Measurements from ENCODE around the gene TNF.
A peak's percentile ranks its signal among the peaks of the same experiment; 100 is the strongest.

TNF gene

DNA sequence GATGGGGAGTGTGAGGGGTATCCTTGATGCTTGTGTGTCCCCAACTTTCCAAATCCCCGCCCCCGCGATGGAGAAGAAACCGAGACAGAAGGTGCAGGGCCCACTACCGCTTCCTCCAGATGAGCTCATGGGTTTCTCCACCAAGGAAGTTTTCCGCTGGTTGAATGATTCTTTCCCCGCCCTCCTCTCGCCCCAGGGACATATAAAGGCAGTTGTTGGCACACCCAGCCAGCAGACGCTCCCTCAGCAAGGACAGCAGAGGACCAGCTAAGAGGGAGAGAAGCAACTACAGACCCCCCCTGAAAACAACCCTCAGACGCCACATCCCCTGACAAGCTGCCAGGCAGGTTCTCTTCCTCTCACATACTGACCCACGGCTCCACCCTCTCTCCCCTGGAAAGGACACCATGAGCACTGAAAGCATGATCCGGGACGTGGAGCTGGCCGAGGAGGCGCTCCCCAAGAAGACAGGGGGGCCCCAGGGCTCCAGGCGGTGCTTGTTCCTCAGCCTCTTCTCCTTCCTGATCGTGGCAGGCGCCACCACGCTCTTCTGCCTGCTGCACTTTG lies at the start of gene TNF:
Gene TNF (plus strand): TSS at position 231 of the 567 bp plus-strand sequence. CDS start 177 bp downstream, at position 408.
- DNase-seq (ENCODE audit: extremely low spot score, insufficient read length, low read depth) (peak; percentile 66), FAIRE-seq (peak; percentile 99)

DNA sequence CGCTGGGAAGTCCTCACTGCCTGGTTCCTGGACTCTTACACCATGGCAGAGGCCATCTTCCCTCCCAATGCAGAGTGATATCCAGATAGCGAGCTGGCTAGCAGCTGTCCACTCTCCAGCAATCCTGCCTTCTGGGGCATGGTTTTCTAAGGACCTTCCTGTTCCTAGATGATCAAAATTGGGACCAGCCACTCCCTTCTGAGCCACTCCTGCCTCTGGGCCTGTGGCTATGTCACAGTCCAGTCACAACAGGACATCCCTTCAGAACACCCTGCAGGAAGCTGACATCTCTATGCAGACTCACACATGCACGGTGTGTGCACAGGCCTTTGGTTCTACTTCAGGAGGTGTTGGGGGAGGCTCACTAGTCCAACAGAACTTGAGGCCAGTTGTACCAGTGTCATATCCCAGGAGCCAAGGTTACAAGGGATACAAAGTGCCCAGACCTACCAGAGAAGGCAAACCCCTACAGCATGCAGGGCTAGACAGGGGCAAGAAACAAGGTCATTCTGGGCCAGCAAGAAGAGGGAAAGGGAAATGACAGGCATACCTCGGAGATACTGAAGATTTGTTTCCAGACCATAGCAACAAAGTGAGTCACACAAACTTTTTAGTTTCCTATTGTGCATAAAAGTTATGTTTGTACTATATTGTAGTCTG lies 49.3 kb upstream of the TNF start:
- no peak for DNase-seq (ENCODE audit: extremely low spot score, insufficient read length, low read depth)
- FAIRE-seq = no peak

DNA sequence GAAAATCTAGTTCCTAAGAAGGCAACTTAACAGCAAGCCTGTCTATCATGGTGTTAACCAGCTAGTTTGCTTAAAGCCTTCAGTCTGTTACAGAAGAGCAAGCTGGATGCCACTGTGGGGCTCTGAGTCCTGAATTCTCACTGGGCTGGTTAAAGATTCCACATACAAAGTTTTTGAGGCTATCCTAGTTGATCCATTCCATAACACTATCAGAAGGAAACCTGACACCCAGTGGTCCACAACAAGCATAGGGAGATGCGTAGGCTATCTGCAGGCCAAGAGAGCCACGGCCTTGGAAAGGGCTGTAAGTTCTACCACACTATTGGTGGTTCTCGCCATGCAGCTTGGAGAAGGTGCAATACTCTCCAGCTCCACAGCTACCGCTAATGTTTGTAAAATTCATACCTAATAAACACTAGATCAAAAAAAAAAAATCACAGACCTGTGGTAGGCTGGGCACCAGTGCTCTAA lies 47.0 kb upstream of the TNF start:
- no peak for DNase-seq (ENCODE audit: extremely low spot score, insufficient read length, low read depth)
- FAIRE-seq = no peak

DNA sequence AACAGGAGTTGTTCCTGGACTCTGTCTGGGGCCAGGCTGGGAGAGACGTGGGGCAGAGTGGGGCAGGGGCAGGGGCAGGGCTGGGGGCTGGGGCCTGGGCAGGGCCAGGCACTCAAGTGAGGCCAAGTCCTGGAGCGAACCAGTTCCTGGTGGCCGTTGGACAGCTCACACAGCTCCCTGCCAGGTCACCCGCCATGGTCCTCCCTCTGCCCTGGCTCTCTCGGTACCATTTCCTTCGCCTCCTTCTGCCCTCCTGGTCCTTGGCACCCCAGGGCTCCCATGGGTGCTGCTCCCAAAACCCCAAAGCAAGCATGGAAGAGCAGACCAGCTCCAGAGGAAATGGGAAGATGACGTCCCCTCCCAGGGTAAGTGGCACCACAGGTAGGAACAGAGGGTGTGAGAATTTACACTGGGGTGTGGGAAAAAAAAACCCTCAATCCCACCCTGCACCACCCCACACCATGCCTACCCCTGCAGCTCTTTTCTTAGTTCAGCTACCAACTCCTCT lies 46.5 kb upstream of the TNF start, which contains the start of gene MCCD1:
Gene MCCD1 (plus strand): TSS at position 142 of the 508 bp plus-strand sequence. CDS start 53 bp downstream, at position 195.
- DNase-seq (ENCODE audit: extremely low spot score, insufficient read length, low read depth) (no peak), FAIRE-seq (no peak)

DNA sequence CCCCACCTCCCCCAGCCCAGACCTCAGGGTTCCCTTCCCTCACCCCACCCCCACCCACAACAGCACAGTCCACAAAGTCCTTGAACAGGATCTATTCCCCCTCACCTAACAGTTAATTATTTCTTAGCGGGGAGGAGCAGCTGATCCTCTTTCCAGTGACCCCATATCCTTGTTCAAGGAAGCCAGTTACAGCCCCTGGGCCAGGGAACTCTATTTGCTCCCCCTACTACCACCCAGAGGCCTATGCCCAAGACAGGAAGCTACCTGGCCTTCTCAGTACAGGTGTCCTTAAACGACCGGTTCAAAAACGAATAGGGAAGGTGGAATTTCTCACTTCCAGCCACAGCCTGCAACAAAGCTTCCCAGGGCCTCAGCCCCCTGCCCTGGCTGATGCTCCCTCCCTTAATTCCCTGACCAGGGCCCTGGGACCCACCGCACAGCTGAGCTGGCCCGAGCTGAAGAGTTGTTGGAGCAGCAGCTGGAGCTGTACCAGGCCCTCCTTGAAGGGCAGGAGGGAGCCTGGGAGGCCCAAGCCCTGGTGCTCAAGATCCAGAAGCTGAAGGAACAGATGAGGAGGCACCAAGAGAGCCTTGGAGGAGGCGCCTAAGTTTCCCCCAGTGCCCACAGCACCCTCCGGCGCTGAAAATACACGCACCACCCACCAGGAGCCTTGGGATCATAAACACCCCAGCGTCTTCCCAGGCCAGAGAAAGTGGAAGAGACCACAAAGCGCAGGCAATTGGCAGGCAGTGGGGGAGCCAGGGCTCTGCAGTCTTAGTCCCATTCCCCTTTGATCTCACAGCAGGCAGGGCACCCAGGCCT lies 45.8 kb upstream of the TNF start:
- no peak for DNase-seq (ENCODE audit: extremely low spot score, insufficient read length, low read depth)
- no peak for FAIRE-seq

DNA sequence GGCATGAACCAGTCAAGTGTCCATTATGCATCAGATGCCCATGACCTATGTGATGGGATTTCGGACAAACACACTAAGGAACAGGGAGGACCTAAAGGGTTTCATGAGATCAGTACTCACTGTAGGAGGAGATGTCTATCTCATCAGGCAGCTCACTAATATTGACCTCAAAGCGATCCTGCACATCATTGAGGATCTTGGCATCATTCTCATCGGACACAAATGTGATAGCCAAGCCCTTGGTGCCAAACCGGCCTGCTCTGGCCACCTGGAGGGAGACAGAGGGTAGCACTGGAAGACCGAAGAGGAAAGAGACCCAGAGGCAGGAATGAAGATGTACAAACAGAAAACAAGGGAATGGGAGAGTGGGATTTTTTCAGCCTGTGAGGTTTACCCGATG lies 44.7 kb upstream of the TNF start:
- no peak for FAIRE-seq
- DNase-seq (ENCODE audit: extremely low spot score, insufficient read length, low read depth) = no peak

DNA sequence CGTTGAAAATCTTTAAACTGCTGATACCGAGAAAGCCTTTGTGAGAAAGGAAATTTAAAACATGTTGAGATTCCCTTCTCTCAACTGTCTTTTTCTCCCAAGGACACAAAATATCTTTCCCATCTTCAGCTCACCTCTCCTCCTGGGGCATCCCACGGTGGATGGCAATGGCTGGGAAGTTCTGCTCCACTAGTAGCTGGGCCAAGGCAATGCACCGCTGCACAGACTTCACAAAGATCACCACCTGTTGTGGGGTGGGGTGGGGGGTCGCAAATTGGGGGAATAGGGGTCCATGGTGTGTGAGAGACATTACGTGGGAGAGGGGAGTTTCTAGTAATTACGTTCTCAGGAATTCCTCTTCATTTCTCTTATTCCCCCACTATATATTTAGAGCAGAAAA lies 44.2 kb upstream of the TNF start:
- FAIRE-seq (no peak), DNase-seq (ENCODE audit: extremely low spot score, insufficient read length, low read depth) (no peak)

DNA sequence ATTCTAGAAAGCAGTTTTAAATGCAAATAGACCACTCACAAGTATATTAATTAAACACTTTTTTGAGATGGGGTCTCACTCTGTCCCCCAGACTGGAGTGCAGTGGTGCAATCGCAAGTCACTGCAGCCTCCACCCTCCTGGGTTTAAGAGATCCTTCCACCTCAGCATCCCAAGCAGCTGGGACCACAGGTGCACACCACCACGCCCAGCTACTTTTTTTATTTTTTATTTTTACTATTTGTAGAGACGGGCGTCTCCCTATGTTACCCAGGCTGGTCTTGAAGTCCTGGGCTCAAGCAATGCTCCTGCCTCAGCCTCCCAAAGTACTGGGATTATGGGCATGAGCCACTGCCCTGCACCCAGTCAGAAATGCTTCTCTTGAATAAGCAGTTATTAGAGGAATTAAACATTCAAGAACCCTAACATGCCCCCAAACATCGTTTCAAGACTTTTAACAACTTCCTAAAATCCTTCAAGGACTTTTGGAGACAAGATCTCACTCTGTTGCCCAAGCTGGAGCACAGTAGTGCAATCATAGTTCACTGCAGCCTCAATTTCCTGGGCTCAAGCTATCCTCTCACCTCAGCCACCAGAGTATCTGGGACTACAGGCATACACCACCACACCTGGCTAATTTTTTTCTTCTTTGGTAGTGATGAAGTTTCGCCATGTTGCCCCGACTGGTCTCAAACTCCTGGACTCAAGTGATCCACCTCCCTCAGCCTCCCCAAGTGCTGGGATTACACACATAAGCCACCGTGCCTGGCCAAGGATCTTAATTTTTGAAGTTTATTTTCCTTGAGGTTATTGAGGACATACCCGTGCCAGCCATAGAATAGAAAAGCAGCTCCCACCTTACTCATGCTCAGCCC lies 43.4 kb upstream of the TNF start:
- DNase-seq (ENCODE audit: extremely low spot score, insufficient read length, low read depth) (no peak), FAIRE-seq (no peak)

DNA sequence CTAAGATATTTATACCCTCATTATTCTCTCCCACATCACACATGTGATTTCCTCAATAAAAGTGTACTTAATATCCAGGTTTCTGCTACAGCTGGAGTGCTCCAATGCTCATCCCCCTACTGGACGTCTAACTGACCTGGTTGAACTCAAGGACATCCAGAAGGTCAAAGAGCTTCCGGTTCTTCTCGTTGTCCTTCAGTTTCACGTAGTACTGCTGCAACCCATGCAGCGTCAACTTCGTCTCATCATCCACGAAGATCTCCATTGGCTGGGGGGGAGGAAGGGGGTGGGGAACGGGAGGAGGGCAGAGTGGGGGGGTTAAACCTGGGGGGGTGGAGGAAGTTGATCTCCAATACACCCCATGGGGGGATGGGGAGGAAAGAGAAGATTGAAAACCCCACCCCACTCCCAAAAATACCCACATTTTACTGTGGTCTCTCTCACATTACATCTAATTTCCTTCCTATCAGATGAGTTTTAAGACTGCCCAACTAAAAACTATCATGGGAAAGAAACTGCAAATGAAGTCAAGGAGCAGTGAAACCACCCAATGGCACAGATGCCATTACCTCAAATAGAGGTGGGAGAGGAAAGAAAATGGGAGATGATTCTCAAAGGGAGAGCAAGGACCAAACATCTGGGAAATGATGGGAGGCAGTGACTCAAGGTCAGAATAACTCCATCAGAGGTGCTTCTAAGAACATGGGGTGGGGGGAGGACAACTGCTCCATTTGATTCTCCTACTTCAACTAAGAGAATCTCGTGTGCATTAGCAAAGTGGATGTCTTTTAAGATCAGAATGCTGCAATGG lies 42.5 kb upstream of the TNF start:
- FAIRE-seq (no peak), DNase-seq (ENCODE audit: extremely low spot score, insufficient read length, low read depth) (no peak)

DNA sequence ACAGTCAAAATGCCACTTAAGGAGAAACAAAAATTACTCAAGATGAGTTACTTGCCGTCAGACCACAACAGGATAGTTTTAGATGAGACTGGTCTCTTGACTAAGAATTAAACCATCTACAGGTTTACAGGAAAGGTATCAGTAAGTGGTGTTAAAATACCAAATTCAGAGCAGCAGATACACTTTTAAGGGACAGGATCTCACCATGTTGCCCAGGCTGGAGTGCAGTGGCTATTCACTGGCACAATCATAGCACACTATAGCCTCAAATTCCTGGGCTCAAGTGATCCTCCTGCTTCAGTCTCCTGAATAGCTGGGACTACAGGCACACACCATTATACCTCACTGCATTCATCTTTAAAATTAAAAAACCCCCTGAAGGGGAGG lies 41.9 kb upstream of the TNF start:
- no peak for DNase-seq (ENCODE audit: extremely low spot score, insufficient read length, low read depth)
- FAIRE-seq = no peak

DNA sequence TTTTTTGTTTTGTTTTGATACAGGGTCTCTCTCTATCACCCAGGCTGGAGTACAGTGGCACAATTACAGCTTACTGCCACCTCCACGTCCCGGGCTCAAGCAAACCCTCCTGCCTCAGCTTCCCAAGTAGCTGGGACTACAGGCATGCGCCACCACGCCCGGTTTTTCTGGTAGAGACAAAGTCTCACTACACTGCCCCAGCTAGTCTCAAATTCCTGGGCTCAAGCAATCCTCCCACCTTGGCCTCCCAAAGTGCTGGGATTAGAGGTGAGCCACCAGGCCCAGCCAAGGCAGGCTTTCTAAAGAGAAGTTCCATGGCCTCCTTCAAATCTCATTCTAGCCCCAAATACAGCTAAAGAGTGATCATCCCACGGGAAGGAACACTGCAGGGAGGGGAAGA lies 41.4 kb upstream of the TNF start:
- FAIRE-seq (no peak), DNase-seq (ENCODE audit: extremely low spot score, insufficient read length, low read depth) (no peak)

DNA sequence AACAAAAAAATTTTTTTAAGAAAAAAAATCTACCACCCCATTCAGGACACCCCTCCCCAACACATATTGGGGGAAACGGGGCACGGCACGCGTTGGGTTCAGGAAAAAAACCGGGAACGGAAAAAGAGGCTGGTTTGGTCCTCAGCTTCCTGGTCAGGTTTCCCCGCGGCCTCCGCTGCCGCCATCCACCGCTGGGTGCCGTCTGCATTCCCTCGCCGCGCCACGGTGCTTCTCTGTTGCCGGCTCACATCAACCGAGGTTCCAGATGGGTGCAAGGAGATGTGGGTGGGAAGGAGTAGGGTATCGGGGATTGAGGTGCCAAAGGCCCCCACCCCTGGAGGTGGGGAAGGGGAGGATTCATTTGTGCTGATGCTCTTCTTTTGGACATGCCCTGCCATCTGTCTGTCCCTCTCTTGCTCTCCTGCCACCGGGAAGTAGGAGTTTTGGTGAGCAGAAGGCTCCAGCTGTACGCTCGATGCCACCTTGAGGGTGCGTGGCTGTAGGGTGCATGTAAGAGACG lies 40.8 kb upstream of the TNF start:
- DNase-seq (ENCODE audit: extremely low spot score, insufficient read length, low read depth) (no peak), FAIRE-seq (no peak)

DNA sequence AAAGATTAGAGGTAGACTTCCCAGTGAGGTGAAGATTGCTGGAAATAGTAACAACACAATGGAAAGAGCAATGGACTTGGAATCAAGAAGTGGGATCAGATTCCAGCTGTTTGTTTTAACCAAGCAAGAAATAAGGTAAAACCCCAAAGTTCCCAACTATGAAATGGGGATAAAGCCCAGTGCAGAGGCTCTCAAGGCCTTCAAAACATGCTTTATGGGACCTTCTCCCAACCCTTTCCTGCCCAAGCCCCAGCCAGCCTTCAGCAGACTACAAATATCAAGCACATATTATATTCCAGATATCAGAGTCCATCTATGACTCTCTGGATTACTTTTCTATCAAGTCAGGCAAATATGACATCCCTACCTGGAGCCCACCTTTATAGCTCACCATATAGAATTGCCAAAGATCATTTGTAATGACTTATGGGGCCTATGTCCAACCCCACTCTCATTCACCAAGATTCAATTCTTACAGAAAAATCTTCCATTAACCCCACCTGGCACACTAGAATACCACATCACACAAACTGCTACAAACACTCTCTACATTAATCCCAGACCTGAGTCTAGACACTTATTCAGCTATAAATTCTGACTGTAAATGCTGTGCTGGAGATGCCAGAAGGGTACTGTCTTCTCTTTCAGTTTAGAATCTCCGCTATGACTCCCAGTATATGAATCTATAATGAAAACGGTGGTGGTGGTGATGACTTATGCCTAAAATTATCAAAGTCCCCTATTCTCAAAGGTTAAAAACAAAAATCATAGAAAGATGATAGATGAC lies 39.6 kb upstream of the TNF start:
- FAIRE-seq (no peak), DNase-seq (ENCODE audit: extremely low spot score, insufficient read length, low read depth) (no peak)

DNA sequence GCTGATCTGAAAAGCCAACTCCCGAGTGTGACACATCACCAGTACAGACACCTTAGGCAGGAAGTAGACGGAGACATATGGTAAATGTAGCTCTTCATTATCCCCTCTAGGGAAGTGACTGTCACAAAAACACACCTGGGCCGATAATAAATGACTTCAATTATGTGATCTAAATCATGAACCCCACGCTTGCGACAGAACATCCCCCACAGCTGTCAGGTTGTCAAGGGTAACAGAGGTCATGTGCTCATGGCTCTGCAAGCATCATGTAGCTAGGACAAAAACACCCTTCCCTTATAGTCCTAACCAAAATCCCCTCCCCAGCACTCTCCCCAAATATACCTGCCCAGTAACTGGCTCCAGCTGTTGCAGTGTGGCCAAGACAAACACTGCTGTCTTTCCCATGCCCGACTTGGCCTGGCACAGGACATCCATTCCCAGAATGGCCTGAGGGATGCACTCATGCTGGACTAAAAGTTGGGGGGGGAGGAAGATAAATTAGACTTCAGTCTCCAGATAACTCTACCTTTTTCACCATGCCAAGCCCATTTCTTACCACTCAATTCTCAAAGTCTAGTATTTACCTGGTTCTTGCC lies 36.5 kb upstream of the TNF start:
- FAIRE-seq (no peak), DNase-seq (ENCODE audit: extremely low spot score, insufficient read length, low read depth) (no peak)

DNA sequence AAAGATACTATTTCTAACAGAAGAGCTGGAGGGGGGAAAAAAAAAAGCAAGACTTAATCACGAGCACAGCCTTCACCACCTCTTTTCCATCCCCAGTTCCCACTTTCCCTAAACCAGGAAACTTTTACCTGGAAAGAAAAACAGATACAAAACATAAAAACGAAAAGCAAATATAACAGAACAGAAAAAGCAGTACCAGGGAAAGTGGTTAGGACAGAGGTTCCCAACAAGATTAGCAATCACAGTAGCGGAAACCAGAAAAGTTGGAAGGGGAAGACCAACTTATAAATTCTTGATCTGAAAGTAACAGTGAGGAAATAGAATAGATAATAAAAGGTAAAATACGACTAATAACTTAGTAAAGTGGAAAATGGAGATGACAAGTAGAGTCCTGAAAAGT lies 34.7 kb upstream of the TNF start:
- no peak for FAIRE-seq
- no peak for DNase-seq (ENCODE audit: extremely low spot score, insufficient read length, low read depth)

DNA sequence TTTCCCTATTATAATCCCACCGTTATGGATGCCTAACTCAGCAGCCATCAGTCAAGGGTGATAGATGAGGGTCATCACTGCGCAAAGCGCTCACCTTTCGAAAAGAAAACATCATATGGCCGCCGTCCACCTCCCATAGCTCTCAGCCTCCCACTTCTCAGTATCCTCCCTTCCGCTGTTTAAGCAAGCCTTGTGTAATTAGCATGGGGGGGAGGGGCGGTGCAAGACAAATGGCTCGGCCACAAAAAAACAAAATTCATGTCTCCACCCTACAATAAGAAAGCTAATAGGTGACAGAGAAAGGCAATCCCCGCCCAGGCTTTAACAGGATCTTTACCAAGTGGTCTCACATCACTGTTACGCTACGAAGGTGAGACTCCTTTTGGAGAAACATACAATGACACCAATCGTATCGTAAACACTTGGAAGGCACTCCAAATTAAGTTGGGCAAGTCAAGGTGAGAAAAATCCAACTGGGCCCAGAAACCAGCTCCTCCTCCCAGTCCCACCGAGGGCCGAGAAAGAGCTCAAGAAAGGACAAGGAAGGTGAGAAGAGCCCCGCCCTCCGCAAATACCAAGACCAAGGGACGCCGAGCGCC lies 34.2 kb upstream of the TNF start:
- no peak for FAIRE-seq
- DNase-seq (ENCODE audit: extremely low spot score, insufficient read length, low read depth) = no peak

Measured in GM18507 (cell line).